Skin of body (tissue), 2 donors: ENCODE results near the gene RAB44. TPM values are rescaled to one million over a fixed set of nuclear protein-coding genes. Genes with fewer than 3 reads are reported as not detected.

Experiments
- DNase-seq: peaks from one replicate; lab custom pipeline; 2025; lab: John Stamatoyannopoulos, UW
- total RNA-seq: library from RNA; depleted of rRNA; stranded (reverse); fragments of >200 nt; gene quantifications from one replicate; pipeline ENCODE4 v1.2.3, GENCODE V29; 2014

RAB44 gene
- total RNA-seq, 1 donor from 2014 or later: 0.59 TPM

DNA sequence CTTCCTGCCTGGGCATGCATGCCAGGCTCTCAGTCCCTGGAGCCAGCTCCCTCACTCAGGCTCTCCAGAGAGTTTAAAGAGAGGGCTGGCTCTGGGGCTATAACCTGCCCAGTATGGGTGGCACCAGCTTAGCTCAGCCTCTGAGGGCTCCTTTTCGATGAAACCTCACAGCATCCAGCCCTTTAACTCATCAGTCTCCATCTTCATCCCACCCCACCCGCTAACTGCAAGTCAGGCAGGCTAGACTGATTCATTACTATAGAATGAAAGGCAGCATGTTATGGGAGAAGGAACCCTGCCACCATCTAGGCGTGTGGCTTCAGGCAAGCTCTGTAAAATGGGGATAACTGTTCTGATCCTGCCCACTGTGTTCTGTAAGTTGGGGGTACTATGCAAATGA, 53.5 kb downstream of the RAB44 start:
- no peak for DNase-seq

DNA sequence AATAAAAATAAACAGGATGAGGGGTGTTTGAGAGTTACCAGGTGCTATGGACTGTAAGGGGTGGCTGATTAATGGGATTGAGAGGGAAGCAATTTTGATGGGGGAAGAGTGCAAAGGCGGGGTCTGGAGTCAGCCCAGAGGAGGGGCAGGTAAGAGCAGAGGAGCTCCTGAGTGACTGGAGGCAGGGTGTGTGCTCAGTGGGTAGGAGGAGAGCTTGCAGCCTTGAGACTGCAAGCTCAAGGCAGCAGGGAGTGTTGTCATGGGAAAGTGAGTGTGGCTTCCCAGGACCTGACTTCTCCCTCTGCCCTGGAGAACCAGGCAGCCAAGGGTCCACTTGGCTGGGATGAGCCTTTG, 54.2 kb downstream of the RAB44 start:
- no peak for DNase-seq

DNA sequence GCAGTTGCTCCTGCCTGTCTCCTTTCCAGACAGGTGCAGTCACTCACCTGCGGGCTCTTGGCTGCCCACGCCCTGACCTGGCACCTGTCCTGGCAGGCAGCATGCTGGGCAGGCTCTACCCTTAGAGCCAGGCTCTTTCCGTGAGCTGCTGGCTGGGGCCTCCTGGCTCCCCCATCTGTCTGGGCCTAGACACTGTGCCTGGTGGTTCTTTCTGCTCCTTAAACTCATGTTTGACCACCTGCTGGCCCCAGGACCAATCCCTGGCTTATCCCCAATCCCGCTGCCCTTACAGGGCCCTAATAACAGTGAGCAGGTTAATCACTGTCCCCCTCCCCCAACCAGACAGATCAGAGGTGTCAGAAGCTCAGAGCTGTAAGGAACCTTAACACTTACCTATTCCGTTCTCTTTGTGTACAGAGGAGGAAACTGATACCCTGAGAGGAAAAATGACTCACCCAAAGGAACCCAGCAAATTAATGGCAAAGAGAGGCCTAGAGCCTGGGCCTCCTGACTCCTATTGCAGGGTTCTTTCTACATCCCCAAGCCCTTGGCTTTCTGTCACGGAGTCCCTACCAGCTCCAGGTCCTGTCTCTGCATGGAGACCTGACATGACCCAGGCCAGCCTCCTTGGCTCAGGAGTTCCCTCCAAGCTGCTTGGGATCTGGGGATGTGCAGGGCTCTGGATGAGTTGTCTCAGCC, 54.7 kb downstream of the RAB44 start:
- DNase-seq: no peak

- DNase-seq: no peak
These were observed 55.4 kb downstream of the RAB44 start for GRCh38 chr6:36752886-36753506.

DNA sequence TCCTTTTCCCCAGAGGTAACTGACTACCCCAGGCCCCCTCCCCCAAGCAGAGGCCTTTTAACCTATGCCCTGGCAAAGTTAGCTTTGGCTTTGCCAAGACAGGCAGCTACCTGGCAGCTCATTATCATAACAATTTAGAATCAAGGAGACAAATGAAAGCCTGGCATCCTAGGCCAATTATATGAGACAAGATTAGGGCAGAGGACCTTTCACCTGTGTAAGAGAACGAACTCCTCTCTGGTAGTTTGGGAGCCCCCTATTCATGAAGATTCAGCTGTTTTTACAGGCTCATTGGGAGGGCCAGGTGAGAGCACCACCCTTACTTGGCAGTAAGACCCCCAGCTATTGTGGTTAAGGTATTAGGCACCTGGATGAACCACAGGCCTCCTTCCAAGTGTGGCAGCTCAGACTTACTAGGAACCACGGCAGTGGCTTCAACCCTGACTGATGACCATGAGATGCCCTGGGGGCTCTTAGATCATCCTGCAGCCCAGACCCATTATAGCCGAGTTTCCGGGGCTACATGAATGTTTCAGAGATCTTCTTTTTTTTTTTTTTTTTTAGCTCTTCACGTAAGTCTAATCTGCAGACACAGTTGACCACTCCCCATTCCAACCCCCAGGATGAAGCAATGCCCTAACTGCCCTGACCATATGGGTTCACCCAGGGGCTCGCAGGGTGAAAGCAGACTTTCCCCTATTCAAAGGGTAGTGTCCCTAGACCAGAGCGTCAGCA, 56.2 kb downstream of the RAB44 start:
- DNase-seq: no peak

- no peak for DNase-seq
These were observed 57.2 kb downstream of the RAB44 start for GRCh38 chr6:36754582-36755434.

DNA sequence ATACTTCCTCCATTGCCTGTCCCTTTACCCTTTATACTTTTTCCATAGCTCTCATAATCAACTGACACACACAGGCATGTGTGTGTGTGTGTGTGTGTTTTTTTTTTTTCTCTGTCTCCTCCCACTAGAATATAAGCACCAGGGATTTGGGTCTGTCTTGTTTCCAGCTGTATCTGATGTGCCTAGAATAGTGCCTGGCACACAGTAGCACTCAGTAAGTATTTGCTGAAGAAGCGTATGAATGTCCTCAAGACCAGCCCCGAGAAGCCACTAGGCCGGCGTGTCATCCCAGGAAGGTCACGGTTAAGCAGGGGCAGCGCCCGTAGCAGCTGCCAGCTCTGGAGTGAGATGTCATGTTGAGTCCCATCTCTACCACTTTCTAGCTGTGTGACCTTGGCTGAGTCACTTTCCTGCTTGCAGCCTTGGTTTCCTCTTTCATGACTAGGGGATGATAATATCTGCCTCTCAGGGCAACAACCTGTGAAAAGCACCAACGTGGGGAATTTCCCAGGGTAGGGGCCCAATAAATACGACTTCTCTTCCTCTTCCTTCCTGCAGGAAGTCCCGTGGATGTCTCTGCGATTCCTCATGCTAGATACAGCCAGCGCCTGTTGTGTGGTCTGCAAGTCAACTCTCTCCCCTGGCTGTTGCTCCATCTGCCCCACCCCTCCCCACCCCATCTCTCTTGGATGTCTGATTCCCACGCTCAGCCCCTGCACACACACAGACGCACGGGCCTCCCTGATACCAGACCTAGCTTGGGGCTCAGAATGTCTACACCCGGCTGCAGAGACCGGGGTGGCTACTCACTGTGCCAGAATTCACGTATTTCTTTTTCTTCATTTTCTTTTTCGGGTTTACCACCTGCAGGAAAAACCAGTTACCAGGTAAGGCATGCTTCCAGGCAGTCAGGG, 58.1 kb downstream of the RAB44 start:
- DNase-seq: no peak

GRCh38 chr6:36756786-36757185, 59.2 kb downstream of the RAB44 start:
- no peak for DNase-seq

DNA sequence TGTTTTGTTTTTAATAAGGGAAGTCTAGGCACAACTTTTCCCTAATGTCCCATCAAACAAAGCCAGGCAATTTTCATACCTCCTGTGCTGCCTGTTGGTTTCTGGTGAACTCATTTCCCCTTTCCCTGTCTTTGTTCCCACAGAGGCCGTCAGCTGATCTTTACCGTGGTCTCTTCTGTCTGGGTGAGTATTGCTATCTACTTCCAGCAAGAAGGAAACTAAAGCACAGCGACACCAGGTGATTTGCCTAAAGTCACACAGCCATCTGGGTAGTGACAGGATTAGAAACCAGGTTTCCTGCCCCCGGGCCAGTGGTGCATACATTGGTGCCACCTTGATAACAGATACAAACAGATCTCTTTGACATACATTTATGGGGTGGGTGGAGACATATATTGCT, 59.6 kb downstream of the RAB44 start:
- DNase-seq: no peak

DNA sequence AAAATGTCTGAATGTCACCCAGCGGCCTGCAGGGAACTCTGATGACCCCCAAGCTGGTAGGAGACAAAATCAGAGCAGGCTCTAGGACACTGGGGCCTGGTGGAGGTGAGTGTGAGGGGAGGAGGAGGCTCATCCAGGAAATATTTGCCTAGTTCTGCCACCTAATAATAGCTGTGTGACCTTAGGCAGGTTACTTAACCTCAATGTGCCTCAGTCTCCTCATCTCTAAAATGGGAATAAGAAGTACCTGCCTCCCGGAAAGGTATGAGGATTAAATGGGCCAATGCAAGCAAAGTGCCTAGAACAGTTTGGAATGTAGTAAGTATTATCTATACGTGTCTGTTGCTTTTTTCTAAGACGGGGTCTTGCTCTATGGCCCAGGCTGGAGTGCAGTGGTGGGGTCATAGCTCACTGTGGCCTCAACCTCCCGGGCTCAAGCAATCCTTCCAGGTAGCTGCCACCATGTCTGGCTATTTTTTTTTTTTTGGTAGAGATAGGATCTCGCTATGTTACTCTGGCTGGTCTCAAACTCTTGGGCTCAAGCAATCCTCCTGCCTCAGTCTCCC, 60.4 kb downstream of the RAB44 start:
- no peak for DNase-seq

GRCh38 chr6:36758516-36759147, 61.0 kb downstream of the RAB44 start:
- DNase-seq: no peak

DNA sequence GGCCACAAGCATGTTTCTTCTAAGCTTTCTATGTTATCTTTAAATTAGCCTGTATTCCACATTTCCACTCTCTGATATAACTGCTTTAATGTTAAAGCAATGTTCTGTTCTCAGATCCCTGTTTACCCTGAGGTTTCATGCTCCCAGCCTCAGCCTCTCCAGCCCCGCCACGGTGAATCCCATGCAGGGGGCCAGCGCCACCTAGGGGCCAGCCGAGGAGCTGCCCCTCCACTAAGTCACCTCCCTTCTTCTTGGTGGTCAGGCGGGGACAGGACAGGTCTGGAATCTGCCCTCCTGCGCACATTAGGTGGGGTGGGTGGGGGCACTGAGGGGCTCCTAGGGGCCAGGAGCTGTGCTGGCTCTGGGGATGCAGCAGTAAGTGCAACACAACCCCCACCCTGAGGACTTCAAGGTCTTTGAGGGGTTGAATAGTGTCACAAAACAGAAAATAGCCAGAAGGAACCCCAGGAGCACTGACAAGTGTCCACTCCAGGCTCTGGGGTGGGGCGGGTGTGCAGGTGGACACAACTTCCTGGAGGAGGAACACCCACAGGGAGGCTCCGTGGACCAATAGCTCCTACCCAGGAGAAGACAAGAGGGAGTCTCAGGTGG, 61.6 kb downstream of the RAB44 start:
- peak; percentile 52 for DNase-seq

DNA sequence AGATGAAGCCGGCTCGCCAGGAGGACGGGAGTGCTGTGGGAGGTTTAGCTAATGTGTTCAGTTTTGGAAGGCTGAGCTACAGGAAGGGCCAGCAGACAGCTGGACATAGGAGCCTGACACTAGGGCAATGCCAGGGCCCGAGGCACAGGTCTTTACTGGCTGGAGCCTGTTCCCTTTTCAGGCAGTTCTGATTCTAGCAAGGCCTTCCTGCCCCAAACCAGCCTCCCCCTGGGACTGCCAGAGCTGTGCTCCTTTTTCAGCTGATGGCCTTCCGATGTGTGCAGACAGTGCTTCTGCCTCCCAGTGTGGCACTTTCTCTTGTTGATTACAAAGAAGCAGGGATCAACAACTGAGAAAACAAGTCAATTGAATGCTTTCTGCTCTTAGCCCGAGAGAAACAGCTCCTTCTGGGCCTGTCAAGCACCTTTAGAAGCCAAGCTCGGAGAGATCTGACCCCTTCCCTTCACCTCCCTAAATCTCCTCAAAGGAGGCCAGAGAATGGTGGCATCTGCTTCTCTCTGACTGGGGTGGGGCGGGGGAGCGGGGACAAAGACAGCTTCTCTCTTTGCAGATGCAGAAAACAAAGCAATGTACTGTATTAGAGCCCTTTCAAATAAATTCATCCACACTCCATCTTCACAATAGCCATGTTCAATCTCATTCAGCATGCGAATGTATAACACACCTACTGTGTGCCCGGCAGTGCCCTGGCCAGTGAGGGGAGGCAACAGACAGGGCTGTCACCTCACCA, 63.2 kb downstream of the RAB44 start:
- DNase-seq: no peak

DNA sequence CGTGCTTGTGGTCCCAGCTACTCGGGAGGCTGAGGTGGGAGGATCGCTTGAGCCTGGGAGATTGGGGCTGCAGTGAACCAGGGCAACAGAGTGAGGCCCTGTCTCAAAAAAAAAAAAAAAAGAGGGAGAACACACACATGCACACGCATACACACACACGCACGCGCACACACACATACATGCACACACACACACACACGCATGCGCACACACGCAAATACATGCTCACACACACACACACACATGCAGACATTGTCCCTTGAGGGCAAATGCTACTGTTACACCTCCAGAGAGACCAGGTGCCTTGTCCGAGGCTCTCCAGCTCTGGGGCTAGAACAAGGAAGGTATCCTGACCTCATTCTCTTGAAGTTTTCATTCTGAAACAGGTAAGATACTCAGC, 64.5 kb downstream of the RAB44 start:
- no peak for DNase-seq

DNA sequence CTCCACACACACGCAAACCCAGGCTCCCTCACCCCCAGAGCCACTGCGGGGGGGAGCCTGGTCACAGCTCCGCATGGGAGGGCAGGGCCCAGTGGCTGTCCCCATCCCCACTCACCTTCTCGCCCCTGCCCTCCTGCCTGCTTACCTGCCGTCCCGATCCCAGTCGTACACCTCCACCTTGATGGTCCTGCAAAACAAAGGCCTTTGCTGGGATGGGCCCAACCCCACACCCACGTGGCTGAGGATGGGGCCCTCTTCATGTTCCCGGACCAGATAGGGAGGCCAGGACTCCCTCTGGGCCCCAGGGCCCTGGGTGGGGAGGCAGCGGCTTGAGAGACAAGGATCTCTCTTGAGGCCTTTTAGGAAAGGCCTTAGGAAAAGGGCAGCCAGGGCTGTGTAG, 67.6 kb downstream of the RAB44 start:
- DNase-seq: no peak

DNA sequence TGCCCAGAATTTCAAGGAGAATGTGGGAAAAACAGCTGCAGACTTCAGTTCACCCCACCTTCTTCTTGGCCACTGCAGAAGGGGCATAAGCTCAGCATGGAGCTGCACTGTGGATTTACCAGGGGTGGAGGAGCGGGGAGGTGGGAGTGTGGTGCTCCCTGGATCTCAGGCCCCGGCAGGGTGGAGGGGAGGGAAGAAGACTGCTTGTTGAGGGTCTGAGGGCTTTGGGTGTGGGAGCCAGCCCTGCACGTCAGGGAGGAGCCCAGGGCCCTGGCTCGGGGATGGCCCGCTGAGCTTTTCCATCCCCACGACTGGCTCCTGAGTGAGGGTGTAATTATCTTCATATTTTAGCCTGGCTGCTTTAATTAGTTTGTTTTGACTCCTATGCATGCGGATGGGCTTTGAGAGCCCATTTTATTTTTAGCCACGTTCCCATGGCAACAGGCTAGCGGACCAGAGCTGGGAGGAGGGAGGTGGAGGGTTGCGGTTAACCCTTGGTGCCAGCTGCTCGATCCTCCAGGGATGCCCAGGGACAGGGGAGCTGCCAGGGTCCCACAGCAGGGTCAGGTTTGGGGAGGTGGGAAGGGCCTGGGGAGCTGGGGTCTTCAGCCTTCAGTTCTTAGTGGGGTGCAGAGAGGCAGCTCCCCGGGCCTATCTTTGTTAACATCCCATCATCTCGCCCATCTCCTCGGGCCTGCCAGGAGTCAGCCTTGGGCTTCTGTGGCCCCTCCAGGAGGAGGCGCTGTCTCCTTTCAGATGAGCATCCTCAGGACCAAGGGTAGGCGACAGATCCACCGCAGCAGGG, 68.2 kb downstream of the RAB44 start:
- peak; percentile 59 for DNase-seq

- no peak for DNase-seq
These were observed 68.8 kb downstream of the RAB44 start for GRCh38 chr6:36766399-36766945.
